ENCODE measurements around the gene SLC25A48.

The SLC25A48 gene

DNA sequence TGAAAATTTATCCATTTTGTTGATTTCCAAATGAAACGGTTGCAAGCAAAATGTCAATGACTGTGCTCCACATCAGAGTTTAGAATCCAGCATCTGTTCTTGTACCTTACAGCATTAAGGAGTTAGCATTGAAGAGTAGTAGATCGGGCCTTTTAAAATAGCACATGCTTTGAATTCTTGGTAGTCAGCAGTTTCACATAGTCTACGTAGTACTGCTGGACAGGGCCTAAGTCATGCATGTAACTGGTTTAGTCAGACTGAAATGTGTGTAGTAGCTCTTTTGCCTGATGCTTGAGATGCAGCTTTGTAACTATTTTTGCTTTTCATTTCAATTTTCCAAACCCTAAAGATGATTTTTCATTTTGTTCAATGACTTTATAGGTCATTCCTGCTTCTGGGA lies 100.5 kb downstream of the SLC25A48 start:
- no peak for DNase-seq

- no peak for DNase-seq
These were observed 102.9 kb downstream of the SLC25A48 start for GRCh38 chr5:135937245-135937911.

Data from femur (tissue), 1 donor.